ENCODE measurements around the gene SCN2A.

Gene SCN2A

GRCh38 chr2:165277295-165277694 lies 38.1 kb downstream of the SCN2A start:
- no peak overlapping the region for H3K4me3 ChIP-seq (ENCODE audit: low read depth, low read length)
- DNase-seq (ENCODE audit: low read depth), result no peak
- TF ChIP-seq, protein P1, sequence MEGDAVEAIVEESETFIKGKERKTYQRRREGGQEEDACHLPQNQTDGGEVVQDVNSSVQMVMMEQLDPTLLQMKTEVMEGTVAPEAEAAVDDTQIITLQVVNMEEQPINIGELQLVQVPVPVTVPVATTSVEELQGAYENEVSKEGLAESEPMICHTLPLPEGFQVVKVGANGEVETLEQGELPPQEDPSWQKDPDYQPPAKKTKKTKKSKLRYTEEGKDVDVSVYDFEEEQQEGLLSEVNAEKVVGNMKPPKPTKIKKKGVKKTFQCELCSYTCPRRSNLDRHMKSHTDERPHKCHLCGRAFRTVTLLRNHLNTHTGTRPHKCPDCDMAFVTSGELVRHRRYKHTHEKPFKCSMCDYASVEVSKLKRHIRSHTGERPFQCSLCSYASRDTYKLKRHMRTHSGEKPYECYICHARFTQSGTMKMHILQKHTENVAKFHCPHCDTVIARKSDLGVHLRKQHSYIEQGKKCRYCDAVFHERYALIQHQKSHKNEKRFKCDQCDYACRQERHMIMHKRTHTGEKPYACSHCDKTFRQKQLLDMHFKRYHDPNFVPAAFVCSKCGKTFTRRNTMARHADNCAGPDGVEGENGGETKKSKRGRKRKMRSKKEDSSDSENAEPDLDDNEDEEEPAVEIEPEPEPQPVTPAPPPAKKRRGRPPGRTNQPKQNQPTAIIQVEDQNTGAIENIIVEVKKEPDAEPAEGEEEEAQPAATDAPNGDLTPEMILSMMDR (conservative IDR thresholded peaks at IDR 0.05; ENCODE audit: low read depth, low read length), result no peak

DNA sequence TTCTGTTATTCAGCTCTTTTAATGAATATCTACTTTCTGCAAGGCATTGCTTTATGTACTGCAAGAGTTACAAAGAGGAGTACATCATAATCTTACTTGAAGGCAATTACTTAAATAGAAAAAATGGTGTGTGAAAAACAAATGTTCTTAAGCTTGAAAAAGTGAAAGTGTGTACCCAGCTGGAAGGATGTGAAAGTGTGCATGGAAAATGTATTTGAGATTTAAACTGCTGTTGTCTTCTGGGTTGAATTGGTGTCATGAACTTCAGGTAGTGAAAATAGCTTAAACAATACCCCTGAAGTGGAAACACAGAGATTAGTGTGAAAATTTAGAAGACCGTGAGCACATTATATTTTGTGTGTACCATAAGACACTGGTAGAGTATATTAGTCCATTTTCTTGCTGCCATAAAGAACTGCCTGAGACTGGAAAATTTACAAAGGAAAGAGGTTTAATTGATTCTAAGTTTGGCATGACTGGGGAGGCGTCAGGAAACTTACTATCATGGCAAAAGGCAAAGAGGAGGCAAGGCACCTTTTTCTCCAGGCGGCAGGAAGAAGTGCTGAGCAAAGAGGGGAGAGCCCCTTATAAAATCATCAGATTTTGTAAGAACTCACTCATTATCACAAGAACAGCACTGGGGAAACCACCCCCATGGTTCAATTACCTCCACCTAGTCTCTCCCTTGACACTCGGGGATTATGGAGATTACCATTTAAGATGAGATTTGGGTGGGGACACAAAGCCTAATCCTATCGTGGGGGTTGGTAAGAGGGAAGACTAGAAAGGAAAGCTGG lies 38.8 kb downstream of the SCN2A start:
- TF ChIP-seq, protein P1 (conservative IDR thresholded peaks at IDR 0.05; ENCODE audit: low read depth, low read length), result no peak
- no peak for DNase-seq (ENCODE audit: low read depth)
- no peak overlapping the region for H3K4me3 ChIP-seq (ENCODE audit: low read depth, low read length)

GRCh38 chr2:165280356-165280755 lies 41.1 kb downstream of the SCN2A start:
- TF ChIP-seq, protein P1 (conservative IDR thresholded peaks at IDR 0.05; ENCODE audit: low read depth, low read length), result no peak
- no peak overlapping the region for H3K4me3 ChIP-seq (ENCODE audit: low read depth, low read length)
- DNase-seq (ENCODE audit: low read depth), result no peak

DNA sequence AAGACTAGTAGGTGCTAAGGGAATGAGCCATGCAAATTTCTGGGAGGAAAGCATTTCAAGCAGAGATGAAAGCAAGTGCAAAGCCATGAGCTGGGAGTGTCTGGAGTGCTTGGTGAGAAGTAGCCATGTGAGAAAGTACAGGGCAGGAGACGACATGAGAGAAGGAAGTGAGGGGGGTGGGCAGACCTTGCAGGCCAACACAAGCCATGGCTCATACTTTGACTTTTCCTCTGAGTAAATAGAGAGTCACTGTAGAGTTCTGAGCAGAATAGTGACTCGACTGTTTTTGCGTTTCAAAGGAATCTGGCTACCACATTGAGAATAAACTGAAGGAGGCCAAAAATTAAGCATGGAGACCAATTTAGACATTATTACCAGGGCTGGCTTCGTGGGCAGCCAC lies 42.2 kb downstream of the SCN2A start:
- TF ChIP-seq, protein P1 (conservative IDR thresholded peaks at IDR 0.05; ENCODE audit: low read depth, low read length), result no peak
- DNase-seq (ENCODE audit: low read depth), result no peak
- no peak overlapping the region for H3K4me3 ChIP-seq (ENCODE audit: low read depth, low read length)

DNA sequence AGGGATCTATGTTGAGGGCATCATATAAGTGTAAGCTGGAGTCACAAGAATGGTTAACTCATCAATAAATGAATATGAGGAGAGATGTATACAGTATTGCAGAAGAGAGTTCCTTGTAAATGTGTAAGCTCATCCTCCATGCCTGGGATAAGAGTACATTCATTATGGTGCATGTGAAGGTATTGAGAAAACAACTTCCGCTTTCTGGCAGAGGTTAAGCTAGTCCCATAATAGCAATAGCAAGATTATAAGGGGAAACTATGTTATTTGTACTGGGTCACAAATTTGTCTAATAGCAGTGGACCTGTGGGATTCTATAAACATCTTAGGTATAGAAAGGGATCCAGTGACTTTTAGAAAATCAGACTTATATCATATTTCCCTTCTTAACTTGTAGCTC lies 44.1 kb downstream of the SCN2A start:
- no peak overlapping the region for H3K4me3 ChIP-seq (ENCODE audit: low read depth, low read length)
- TF ChIP-seq, protein P1 (conservative IDR thresholded peaks at IDR 0.05; ENCODE audit: low read depth, low read length), result no peak
- DNase-seq (ENCODE audit: low read depth), result no peak

DNA sequence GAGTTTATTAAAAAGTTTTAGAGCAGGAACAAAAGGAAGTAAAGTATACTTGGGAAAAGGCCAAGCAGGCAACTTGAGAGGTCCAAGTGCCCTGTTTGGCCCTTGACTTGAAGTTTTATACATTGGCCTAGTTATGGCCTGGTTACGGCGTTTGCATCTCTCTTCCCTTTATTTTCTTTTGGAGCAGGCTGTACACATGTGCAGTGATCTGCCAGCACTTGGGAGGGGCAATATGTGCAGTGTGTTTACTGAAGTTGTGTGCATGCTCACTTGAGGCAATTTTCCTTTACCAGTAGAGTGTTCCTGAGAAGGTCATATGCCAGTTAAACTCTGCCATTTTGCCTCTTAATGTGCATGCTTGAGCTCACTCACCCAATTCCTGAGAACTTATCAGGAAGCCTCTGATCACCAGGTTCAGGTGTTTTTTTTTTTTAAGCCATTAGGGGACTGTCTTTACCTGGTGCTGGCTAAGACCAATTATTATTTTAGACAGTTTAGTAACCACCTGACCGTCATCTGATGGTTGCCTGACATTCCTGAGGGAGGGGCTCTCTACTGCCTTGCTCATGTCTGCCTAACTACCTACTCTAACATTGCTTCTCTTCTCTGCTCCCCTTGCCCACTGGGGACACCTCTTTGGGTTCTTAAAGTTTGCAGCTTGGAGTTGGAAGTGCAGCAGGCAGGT lies 48.0 kb downstream of the SCN2A start:
- H3K4me3 ChIP-seq (ENCODE audit: low read depth, low read length), result no peak overlapping the region
- DNase-seq (ENCODE audit: low read depth), result no peak
- TF ChIP-seq, protein P1 (conservative IDR thresholded peaks at IDR 0.05; ENCODE audit: low read depth, low read length), result no peak

All from choroid plexus epithelial cell (primary cell).